Tibial nerve (tissue), 4 donors: ENCODE measurements around the gene EYS.

Experiments used
- EP300 ChIP-seq, 2 donors: sonication (generic); formaldehyde crosslinking; IDR thresholded peaks; one replicate each; pipeline ENCODE4 v1.6.1; 2017; ENCODE audit warnings: antibody characterized with exemption in 2 of 2, mild to moderate bottlenecking in 1 of 2
- POLR2A ChIP-seq, 2 donors: fragments of 450-650 bp; IDR thresholded peaks; one replicate each; pipeline ENCODE4 v1.6.1; 2017; ENCODE audit warnings: antibody characterized with exemption in 2 of 2, mild to moderate bottlenecking in 2 of 2, moderate library complexity in 2 of 2
- TF ChIP-seq, protein P1 (sequence below), 5 experiments: fragments of 200-600 bp in 3 of 5; fragments of 450-650 bp in 2 of 5; sonication (generic) in 3 of 5; IDR thresholded peaks; one replicate each; pipeline ENCODE4 v1.5.1; 2016 to 2019; ENCODE audit warnings: antibody characterized with exemption in 5 of 5, mild to moderate bottlenecking in 3 of 5, moderate library complexity in 2 of 5

DNA sequence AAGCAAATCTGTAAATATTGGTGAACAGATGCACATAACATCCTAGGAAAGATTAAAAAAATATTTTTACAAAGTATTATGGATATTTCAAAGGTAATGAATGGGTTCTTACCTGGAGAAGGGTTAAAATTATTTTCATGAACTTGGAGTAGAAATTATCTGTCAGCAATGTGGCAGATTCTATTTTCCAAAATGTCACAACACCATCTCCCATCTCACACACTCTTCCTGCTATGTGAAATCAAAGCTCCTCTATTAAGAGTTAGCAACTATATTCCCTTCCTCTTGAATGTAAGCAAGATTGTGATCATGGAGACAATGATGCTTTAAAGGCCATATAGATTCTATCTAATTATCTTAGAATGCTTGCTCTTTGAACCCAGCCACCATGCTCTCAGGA is 304.5 kb downstream of the EYS start:
- TF ChIP-seq POLR2A (IDR thresholded peaks at IDR 0.05) (no peak), EP300 (IDR thresholded peaks at IDR 0.05) (no peak)
- TF ChIP-seq, protein P1, sequence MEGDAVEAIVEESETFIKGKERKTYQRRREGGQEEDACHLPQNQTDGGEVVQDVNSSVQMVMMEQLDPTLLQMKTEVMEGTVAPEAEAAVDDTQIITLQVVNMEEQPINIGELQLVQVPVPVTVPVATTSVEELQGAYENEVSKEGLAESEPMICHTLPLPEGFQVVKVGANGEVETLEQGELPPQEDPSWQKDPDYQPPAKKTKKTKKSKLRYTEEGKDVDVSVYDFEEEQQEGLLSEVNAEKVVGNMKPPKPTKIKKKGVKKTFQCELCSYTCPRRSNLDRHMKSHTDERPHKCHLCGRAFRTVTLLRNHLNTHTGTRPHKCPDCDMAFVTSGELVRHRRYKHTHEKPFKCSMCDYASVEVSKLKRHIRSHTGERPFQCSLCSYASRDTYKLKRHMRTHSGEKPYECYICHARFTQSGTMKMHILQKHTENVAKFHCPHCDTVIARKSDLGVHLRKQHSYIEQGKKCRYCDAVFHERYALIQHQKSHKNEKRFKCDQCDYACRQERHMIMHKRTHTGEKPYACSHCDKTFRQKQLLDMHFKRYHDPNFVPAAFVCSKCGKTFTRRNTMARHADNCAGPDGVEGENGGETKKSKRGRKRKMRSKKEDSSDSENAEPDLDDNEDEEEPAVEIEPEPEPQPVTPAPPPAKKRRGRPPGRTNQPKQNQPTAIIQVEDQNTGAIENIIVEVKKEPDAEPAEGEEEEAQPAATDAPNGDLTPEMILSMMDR (IDR thresholded peaks at IDR 0.05) = no peak
